ENCODE results near the gene ABLIM1.

The ABLIM1 gene

GRCh38 chr10:114629824-114630730 lies 28.0 kb downstream of the ABLIM1 start:
- no peaks in the 10 kb centered on the region for H3K9me3 ChIP-seq (ENCODE audit: control insufficient read depth, insufficient read depth, low read length)
- no peak overlapping the region for H3K9ac ChIP-seq (ENCODE audit: low read depth, low read length)
- peaks cover 3% of the 10 kb centered on the region; the same call in 1 of the 2 replicates for H3K36me3 ChIP-seq (ENCODE audit: insufficient read depth, low read length)
- H3K4me1 ChIP-seq (ENCODE audit: insufficient read depth, low read length): peaks cover 30% of the 10 kb centered on the region

GRCh38 chr10:114629083-114629823 lies 28.8 kb downstream of the ABLIM1 start:
- no peaks in the 10 kb centered on the region for H3K9me3 ChIP-seq (ENCODE audit: control insufficient read depth, insufficient read depth, low read length)
- H3K9ac ChIP-seq (ENCODE audit: low read depth, low read length): no peak overlapping the region
- H3K36me3 ChIP-seq (ENCODE audit: insufficient read depth, low read length): peaks cover 4% of the 10 kb centered on the region; the same call in 1 of the 2 replicates
- H3K4me1 ChIP-seq (ENCODE audit: insufficient read depth, low read length): peaks cover 30% of the 10 kb centered on the region

- H3K9ac ChIP-seq (ENCODE audit: low read depth, low read length): no peak overlapping the region
- peaks cover 4% of the 10 kb centered on the region; the same call in 1 of the 2 replicates for H3K36me3 ChIP-seq (ENCODE audit: insufficient read depth, low read length)
- H3K4me1 ChIP-seq (ENCODE audit: insufficient read depth, low read length): peaks cover 34% of the 10 kb centered on the region
- H3K9me3 ChIP-seq (ENCODE audit: control insufficient read depth, insufficient read depth, low read length): no peaks in the 10 kb centered on the region
Observed at GRCh38 chr10:114628106-114628505, 30.0 kb downstream of the ABLIM1 start.

GRCh38 chr10:114626841-114627240 lies 31.2 kb downstream of the ABLIM1 start:
- Histone ChIP-seq H3K9me3 (ENCODE audit: control insufficient read depth, insufficient read depth, low read length) (no peaks in the 10 kb centered on the region), H3K9ac (ENCODE audit: low read depth, low read length) (no peak overlapping the region), H3K36me3 (ENCODE audit: insufficient read depth, low read length) (peaks cover 4% of the 10 kb centered on the region; the same call in 1 of the 2 replicates), H3K4me1 (ENCODE audit: insufficient read depth, low read length) (peaks cover 35% of the 10 kb centered on the region)

GRCh38 chr10:114624951-114625780 lies 32.9 kb downstream of the ABLIM1 start:
- H3K9ac ChIP-seq (ENCODE audit: low read depth, low read length): no peak overlapping the region
- no peaks in the 10 kb centered on the region for H3K9me3 ChIP-seq (ENCODE audit: control insufficient read depth, insufficient read depth, low read length)
- H3K4me1 ChIP-seq (ENCODE audit: insufficient read depth, low read length): peaks cover 32% of the 10 kb centered on the region
- H3K36me3 ChIP-seq (ENCODE audit: insufficient read depth, low read length): peaks cover 4% of the 10 kb centered on the region; the same call in 1 of the 2 replicates

GRCh38 chr10:114624422-114624821 lies 33.7 kb downstream of the ABLIM1 start:
- Histone ChIP-seq H3K36me3 (ENCODE audit: insufficient read depth, low read length) (peaks cover 4% of the 10 kb centered on the region; the same call in 1 of the 2 replicates), H3K9me3 (ENCODE audit: control insufficient read depth, insufficient read depth, low read length) (no peaks in the 10 kb centered on the region), H3K9ac (ENCODE audit: low read depth, low read length) (no peak overlapping the region), H3K4me1 (ENCODE audit: insufficient read depth, low read length) (peaks cover 32% of the 10 kb centered on the region)

GRCh38 chr10:114623661-114624294 lies 34.3 kb downstream of the ABLIM1 start:
- Histone ChIP-seq H3K36me3 (ENCODE audit: insufficient read depth, low read length) (peaks cover 4% of the 10 kb centered on the region; the same call in 1 of the 2 replicates), H3K4me1 (ENCODE audit: insufficient read depth, low read length) (peaks cover 32% of the 10 kb centered on the region), H3K9me3 (ENCODE audit: control insufficient read depth, insufficient read depth, low read length) (no peaks in the 10 kb centered on the region), H3K9ac (ENCODE audit: low read depth, low read length) (no peak overlapping the region)

- H3K9ac ChIP-seq (ENCODE audit: low read depth, low read length): no peak overlapping the region
- no peaks in the 10 kb centered on the region for H3K9me3 ChIP-seq (ENCODE audit: control insufficient read depth, insufficient read depth, low read length)
- H3K36me3 ChIP-seq (ENCODE audit: insufficient read depth, low read length): peaks cover 4% of the 10 kb centered on the region; the same call in 1 of the 2 replicates
- peaks cover 32% of the 10 kb centered on the region for H3K4me1 ChIP-seq (ENCODE audit: insufficient read depth, low read length)
Observed at GRCh38 chr10:114623155-114623554, 34.9 kb downstream of the ABLIM1 start.

- Histone ChIP-seq H3K4me1 (ENCODE audit: insufficient read depth, low read length) (peaks cover 15% of the 10 kb centered on the region), H3K9me3 (ENCODE audit: control insufficient read depth, insufficient read depth, low read length) (no peaks in the 10 kb centered on the region), H3K36me3 (ENCODE audit: insufficient read depth, low read length) (no peaks in the 10 kb centered on the region), H3K9ac (ENCODE audit: low read depth, low read length) (no peak overlapping the region)
Observed at GRCh38 chr10:114618722-114619121, 39.4 kb downstream of the ABLIM1 start.

- peaks cover 7% of the 10 kb centered on the region; the same call in 1 of the 2 replicates for H3K4me1 ChIP-seq (ENCODE audit: insufficient read depth, low read length)
- no peaks in the 10 kb centered on the region for H3K9me3 ChIP-seq (ENCODE audit: control insufficient read depth, insufficient read depth, low read length)
- no peak overlapping the region for H3K9ac ChIP-seq (ENCODE audit: low read depth, low read length)
- no peaks in the 10 kb centered on the region for H3K36me3 ChIP-seq (ENCODE audit: insufficient read depth, low read length)
Observed at GRCh38 chr10:114616516-114616915, 41.6 kb downstream of the ABLIM1 start.

GRCh38 chr10:114616103-114616502 lies 42.0 kb downstream of the ABLIM1 start:
- Histone ChIP-seq H3K4me1 (ENCODE audit: insufficient read depth, low read length) (peaks cover 7% of the 10 kb centered on the region; the same call in 1 of the 2 replicates), H3K9me3 (ENCODE audit: control insufficient read depth, insufficient read depth, low read length) (no peaks in the 10 kb centered on the region), H3K36me3 (ENCODE audit: insufficient read depth, low read length) (no peaks in the 10 kb centered on the region), H3K9ac (ENCODE audit: low read depth, low read length) (no peak overlapping the region)

GRCh38 chr10:114615600-114616007 lies 42.5 kb downstream of the ABLIM1 start:
- Histone ChIP-seq H3K36me3 (ENCODE audit: insufficient read depth, low read length) (no peaks in the 10 kb centered on the region), H3K4me1 (ENCODE audit: insufficient read depth, low read length) (peaks cover 7% of the 10 kb centered on the region; the same call in 1 of the 2 replicates), H3K9me3 (ENCODE audit: control insufficient read depth, insufficient read depth, low read length) (no peaks in the 10 kb centered on the region), H3K9ac (ENCODE audit: low read depth, low read length) (no peak overlapping the region)

- Histone ChIP-seq H3K36me3 (ENCODE audit: insufficient read depth, low read length) (no peaks in the 10 kb centered on the region), H3K4me1 (ENCODE audit: insufficient read depth, low read length) (peaks cover 7% of the 10 kb centered on the region)
Observed at GRCh38 chr10:114613237-114613979, 44.7 kb downstream of the ABLIM1 start.

More at GRCh38 chr10:114613237-114613979, 44.7 kb downstream of the ABLIM1 start:
- Histone ChIP-seq H3K9ac (ENCODE audit: low read depth, low read length) (no peak overlapping the region), H3K9me3 (ENCODE audit: control insufficient read depth, insufficient read depth, low read length) (no peaks in the 10 kb centered on the region)
